Transverse colon (tissue), 4 donors: ENCODE data around the gene OR2D3. TPM values are rescaled to one million over a fixed set of nuclear protein-coding genes. Genes with fewer than 3 reads are reported as not detected.

Source experiments
- DNase-seq: peaks from one replicate; pipeline ENCODE4 v3.0.0-alpha.2; 2019
- H3K27ac ChIP-seq, 4 donors: fragments of 200-600 bp; sonication (generic); 2 replicates each; pipeline ENCODE4 v1.5.1; 2016 to 2018; ENCODE audit warnings: inconsistent platforms in 4 of 4
- H3K27me3 ChIP-seq: fragments of 200-600 bp; sonication (generic); 2 replicates; pipeline ENCODE4 v1.5.1; 2017; ENCODE audit warnings: inconsistent platforms
- H3K36me3 ChIP-seq, 4 donors: fragments of 200-600 bp; sonication (generic); 2 replicates each; pipeline ENCODE4 v1.5.1; 2017 to 2019; ENCODE audit warnings: inconsistent platforms in 4 of 4
- H3K4me1 ChIP-seq, 4 donors: fragments of 200-600 bp; sonication (generic); 2 replicates each; pipeline ENCODE4 v1.5.1; 2017 to 2020; ENCODE audit warnings: inconsistent platforms in 4 of 4
- H3K4me3 ChIP-seq, 4 donors: fragments of 200-600 bp; sonication (generic); 1 replicate in 1 of 4; 2 replicates in 3 of 4; pipeline versions ENCODE4 v1.5.1 to v1.6.1; 2017 to 2019; ENCODE audit warnings: inconsistent platforms in 4 of 4
- H3K9me3 ChIP-seq, 2 donors: fragments of 200-600 bp; sonication (generic); 2 replicates each; pipeline ENCODE4 v1.5.1; 2017 to 2019; ENCODE audit warnings: inconsistent platforms in 2 of 2
- CTCF ChIP-seq, 5 experiments: fragments of 200-600 bp in 3 of 5; fragments of 450-650 bp in 2 of 5; sonication (generic) in 3 of 5; IDR thresholded peaks; 1 replicate in 2 of 5; 2 replicates in 3 of 5; pipeline ENCODE4 v1.5.1; 2016 to 2017; ENCODE audit warnings: antibody characterized with exemption in 5 of 5, inconsistent platforms in 3 of 5, mild to moderate bottlenecking in 2 of 5, moderate library complexity in 1 of 5
- EP300 ChIP-seq: sonication (generic); formaldehyde crosslinking; IDR thresholded peaks from one replicate; pipeline ENCODE4 v1.6.1; 2017; ENCODE audit warnings: antibody characterized with exemption, low read depth
- POLR2A ChIP-seq: fragments of 450-650 bp; IDR thresholded peaks from one replicate; pipeline ENCODE4 v1.6.1; 2016; ENCODE audit warnings: antibody characterized with exemption, mild to moderate bottlenecking, moderate library complexity
- POLR2AphosphoS5 ChIP-seq, 3 donors: sonication (generic); formaldehyde crosslinking; IDR thresholded peaks; one replicate each; pipeline ENCODE4 v1.6.1; 2016; ENCODE audit warnings: antibody characterized with exemption in 3 of 3
- WGBS, 2 donors: methylation state at CpG; one replicate each; pipeline ENCODE4 v1.1.5; 2018; ENCODE audit warnings: low coverage in 1 of 2; 5-methylcytosine and 5-hydroxymethylcytosine counted together
- in situ Hi-C, 4 donors: fragments of 200-750 bp; cut with MboI; loops; one replicate each; pipeline versions ENCODE4 v1.15.0 to v1.15.1; 2017; ENCODE audit warnings: low sequenced_read_pairs in 3 of 4, low pct_ligation_motif_present in 1 of 4, low pct_unique_long_range_greater_than_20kb in 1 of 4
- intact Hi-C: fragments of 100-400 bp; cut with DNase I; formaldehyde crosslinking; loops from one replicate; pipeline ENCODE4 v1.15.1; 2023; ENCODE audit warnings: low total_unique reads
- total RNA-seq, 4 donors: library from RNA; depleted of rRNA; stranded (reverse); fragments of >200 nt; gene quantifications; one replicate each; pipeline ENCODE4 v1.1.0, GENCODE V29; 2016

The OR2D3 gene
- total RNA-seq, 4 donors from 2014 or later: not detected

- H3K27ac ChIP-seq: peak overlapping the region; percentile 74 to 84 (median 82)
- H3K9me3 ChIP-seq: no peaks in the 10 kb centered on the region
- WGBS, 2 donors: 46 to 100% methylated on average over 1 to 2 of the region's 2 CpGs
- peak overlapping the region in 3 of 4 donors; percentile 51 to 70 (median 64) for H3K4me3 ChIP-seq
- TF ChIP-seq CTCF (IDR thresholded peaks at IDR 0.05): no peak
- no peak for TF ChIP-seq POLR2A
- TF ChIP-seq EP300: no peak
- TF ChIP-seq POLR2AphosphoS5 (IDR thresholded peaks at IDR 0.05): no peak
- H3K27me3 ChIP-seq: no peaks in the 10 kb centered on the region
- peaks cover 4 to 9% (median 7%) of the 10 kb centered on the region in 4 donors for H3K4me1 ChIP-seq
- intact Hi-C loops (no loop called here), in situ Hi-C loops (no loop called here)
- DNase-seq: no peak
- H3K36me3 ChIP-seq: no peaks in the 10 kb centered on the region
Measured at GRCh38 chr11:6925636-6926207, 4.9 kb downstream of the OR2D3 start.

- Histone ChIP-seq H3K4me1 (peaks cover 4 to 9% (median 7%) of the 10 kb centered on the region in 4 donors), H3K9me3 (no peaks in the 10 kb centered on the region), H3K4me3 (peak within 1 kb of the TSS; percentile 51 to 70 (median 67)), H3K27me3 (no peaks in the 10 kb centered on the region), H3K36me3 (no peaks in the 10 kb centered on the region), H3K27ac (peak within 1 kb of the TSS; percentile 74 to 84 (median 82))
- TF ChIP-seq POLR2AphosphoS5 (IDR thresholded peaks at IDR 0.05) (peak in 1 of 3 donors; percentile 9), POLR2A (no peak), EP300 (no peak), CTCF (IDR thresholded peaks at IDR 0.05) (no peak)
- intact Hi-C loops (no loop called here), in situ Hi-C loops (no loop called here)
- peak; percentile 89 for DNase-seq
- WGBS, 2 donors: 1% methylated on average over 48 of the region's 61 CpGs; no CpG with 5 or more reads in 1 of the 2 donors
Measured at GRCh38 chr11:6926208-6927029, 5.6 kb downstream of the OR2D3 start, which contains the start of gene ZNF215. TSS of gene ZNF215 (plus strand) at chr11:6926426. CDS start at chr11:6932273, 5,847 bp downstream.

- DNase-seq: peak; percentile 33
Measured at GRCh38 chr11:6927030-6927617, 6.3 kb downstream of the OR2D3 start.

More at GRCh38 chr11:6927030-6927617, 6.3 kb downstream of the OR2D3 start:
- WGBS, 2 donors: 4 to 16% methylated on average over 8 to 11 of the region's 11 CpGs
- no peaks in the 10 kb centered on the region for H3K27me3 ChIP-seq
- peak overlapping the region; percentile 51 to 70 (median 67) for H3K4me3 ChIP-seq
- H3K9me3 ChIP-seq: no peaks in the 10 kb centered on the region
- intact Hi-C loops (no loop called here), in situ Hi-C loops (no loop called here)
- H3K4me1 ChIP-seq: peaks cover 4 to 9% (median 7%) of the 10 kb centered on the region in 4 donors
- peak overlapping the region; percentile 74 to 84 (median 82) for H3K27ac ChIP-seq
- no peaks in the 10 kb centered on the region for H3K36me3 ChIP-seq
- TF ChIP-seq EP300 (no peak), POLR2AphosphoS5 (IDR thresholded peaks at IDR 0.05) (peak in 1 of 3 donors; percentile 8), CTCF (IDR thresholded peaks at IDR 0.05) (no peak), POLR2A (no peak)
